PC-9 (cell line): ENCODE results near the gene PRDM12. TPM values are rescaled to one million over a fixed set of nuclear protein-coding genes. Genes with fewer than 3 reads are reported as not detected.

Experiments
- BruUV-seq: library from RNA; stranded (reverse); fragments of 400-500 nt; replicated peaks from 2 replicates; lab custom pipeline; 2021; lab: Mats Ljungman, UMichigan
- CTCF ChIA-PET: fragments of 300-600 bp; sonication (Branson Sonifier 250); formaldehyde crosslinking; loops from one replicate; lab custom pipeline; 2022; ENCODE audit warnings: antibody characterized with exemption; lab: Charles Lee
- POLR2A ChIA-PET: fragments of 300-600 bp; sonication (Branson Sonifier 250); formaldehyde crosslinking; loops from one replicate; lab custom pipeline; 2022; ENCODE audit warnings: antibody characterized with exemption; ENCODE audit not compliant: unreplicated experiment; lab: Charles Lee
- DNase-seq, 2 experiments: peaks; one replicate each; pipeline versions ENCODE4 v3.0.0 to v3.0.0-alpha.2; 2015 to 2022; ENCODE audit warnings: mixed read lengths in 1 of 2
- H2AFZ ChIP-seq: fragments of 200-600 bp; sonication (generic); 2 replicates; pipeline ENCODE4 v1.8.1; 2017; ENCODE audit warnings: antibody characterized with exemption
- H3F3A ChIP-seq: fragments of 200-600 bp; sonication (generic); 2 replicates; pipeline ENCODE4 v1.8.1; 2017; ENCODE audit warnings: antibody characterized with exemption, mild to moderate bottlenecking, low read depth; ENCODE audit not compliant: insufficient read depth
- H3K27ac ChIP-seq: fragments of 200-600 bp; sonication (generic); 2 replicates; pipeline ENCODE4 v1.6.1; 2016; ENCODE audit warnings: mixed run types
- H3K27me3 ChIP-seq: fragments of 200-600 bp; sonication (generic); 2 replicates; pipeline ENCODE4 v1.6.1; 2016; ENCODE audit warnings: low read depth, mixed run types; ENCODE audit not compliant: insufficient read depth
- H3K36me3 ChIP-seq: fragments of 200-600 bp; sonication (generic); 2 replicates; pipeline ENCODE4 v1.6.1; 2016; ENCODE audit warnings: low read depth, mixed run types
- H3K4me1 ChIP-seq: fragments of 200-600 bp; sonication (generic); replicated peaks from 2 replicates; pipeline ENCODE4 v1.6.1; 2016; ENCODE audit warnings: mixed run types; ENCODE audit not compliant: insufficient read depth
- H3K4me2 ChIP-seq: fragments of 200-600 bp; sonication (generic); 2 replicates; pipeline ENCODE4 v1.6.1; 2017; ENCODE audit warnings: mixed run types
- H3K4me3 ChIP-seq: fragments of 200-600 bp; sonication (generic); 2 replicates; pipeline ENCODE4 v1.6.1; 2016; ENCODE audit warnings: mixed run types
- H3K79me2 ChIP-seq: fragments of 200-600 bp; sonication (generic); 2 replicates; pipeline ENCODE4 v1.6.1; 2017; ENCODE audit warnings: low read depth, mixed run types
- H3K9me2 ChIP-seq: fragments of 200-600 bp; sonication (generic); 2 replicates; pipeline ENCODE4 v1.8.1; 2017; ENCODE audit warnings: mild to moderate bottlenecking; ENCODE audit not compliant: insufficient read depth
- H3K9me3 ChIP-seq: fragments of 200-600 bp; sonication (generic); 2 replicates; pipeline ENCODE4 v1.8.1; 2016; ENCODE audit warnings: low read depth; ENCODE audit not compliant: insufficient read depth
- H4K20me1 ChIP-seq: fragments of 200-600 bp; sonication (generic); 2 replicates; pipeline ENCODE4 v1.8.1; 2017; ENCODE audit not compliant: insufficient read depth
- CTCF ChIP-seq: fragments of 200-600 bp; sonication (generic); conservative IDR thresholded peaks from 2 replicates; pipeline ENCODE4 v1.6.1; 2017; ENCODE audit warnings: mixed run types, antibody characterized with exemption, mild to moderate bottlenecking, moderate library complexity
- EZH2 ChIP-seq: fragments of 200-600 bp; sonication (generic); IDR thresholded peaks from 2 replicates; pipeline ENCODE4 v1.8.0; 2017; ENCODE audit warnings: antibody characterized with exemption, low read depth
- intact Hi-C: fragments of 100-400 bp; cut with micrococcal nuclease; formaldehyde crosslinking; loops from one replicate; pipeline ENCODE4 v1.10.0; 2022; ENCODE audit not compliant: unreplicated experiment
- total RNA-seq: library from RNA; stranded (reverse); gene quantifications from 2 replicates; pipeline ENCODE4 v1.2.3, GENCODE V29; 2021

Gene PRDM12
- total RNA-seq, 1 experiment from 2014 or later: 0.46 TPM

GRCh38 chr9:130660326-130660682 lies 4.1 kb upstream of the PRDM12 start:
- Histone ChIP-seq H3K27me3 (peaks cover 21% of the 10 kb centered on the region), H3K9me2 (no peaks in the 10 kb centered on the region), H3K79me2 (no peaks in the 10 kb centered on the region), H2AFZ (no peak overlapping the region), H3F3A (no peaks in the 10 kb centered on the region), H4K20me1 (no peaks in the 10 kb centered on the region), H3K27ac (no peak overlapping the region), H3K9me3 (no peaks in the 10 kb centered on the region), H3K36me3 (no peaks in the 10 kb centered on the region), H3K4me1 (no peaks in the 10 kb centered on the region), H3K4me3 (no peak overlapping the region), H3K4me2 (no peak overlapping the region)
- TF ChIP-seq EZH2 (no peak), CTCF (no peak)
- DNase-seq: no peak
- ChIA-PET CTCF (interaction anchor here (0.6 kb wide), 1 partner anchor 146 kb away, joined by 3 read pairs; no protein-coding TSS in a partner anchor), POLR2A (no interaction called here)
- intact Hi-C loops: no loop called here
- no TSS peak for BruUV-seq

DNA sequence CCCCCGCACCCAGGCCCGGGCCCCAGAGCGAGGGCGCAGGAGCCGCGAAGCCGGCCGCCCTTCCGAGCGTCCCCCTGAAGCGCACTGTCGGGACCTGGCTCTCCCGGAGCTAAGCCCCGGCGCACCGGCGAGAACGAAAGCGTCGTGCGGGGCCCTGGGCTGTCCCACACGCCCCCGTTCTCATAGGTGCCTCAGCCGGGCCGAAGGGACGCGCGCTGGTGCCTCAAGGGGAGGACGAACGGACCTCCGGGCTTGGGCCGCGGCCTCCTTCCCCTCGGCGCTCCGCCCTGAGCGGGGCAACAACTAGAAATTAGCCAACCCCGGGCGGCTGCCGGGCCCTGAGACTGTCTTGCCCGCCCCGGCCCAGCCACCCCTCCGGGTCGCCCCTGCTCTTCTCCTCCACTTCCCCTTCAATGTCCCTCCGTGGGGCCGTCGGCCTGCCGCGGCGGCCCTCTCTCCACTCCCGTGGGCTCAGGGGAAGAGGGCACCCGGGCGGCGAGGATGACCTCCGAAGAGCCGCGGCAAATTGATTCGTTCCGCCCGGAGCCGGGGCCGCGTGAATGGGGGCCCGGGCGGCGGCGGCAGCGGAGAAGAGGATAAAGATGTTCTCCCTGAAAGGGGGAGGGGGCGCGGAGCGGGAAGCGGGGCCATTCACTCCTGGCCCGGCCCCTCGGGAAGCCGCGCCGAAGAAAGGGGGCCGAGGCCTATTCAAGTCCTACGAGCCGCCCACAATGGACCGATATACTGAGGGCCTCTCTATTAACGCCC lies 3.5 kb upstream of the PRDM12 start:
- POLR2A ChIA-PET: no interaction called here
- H3K27me3 ChIP-seq: peaks cover 26% of the 10 kb centered on the region

DNA sequence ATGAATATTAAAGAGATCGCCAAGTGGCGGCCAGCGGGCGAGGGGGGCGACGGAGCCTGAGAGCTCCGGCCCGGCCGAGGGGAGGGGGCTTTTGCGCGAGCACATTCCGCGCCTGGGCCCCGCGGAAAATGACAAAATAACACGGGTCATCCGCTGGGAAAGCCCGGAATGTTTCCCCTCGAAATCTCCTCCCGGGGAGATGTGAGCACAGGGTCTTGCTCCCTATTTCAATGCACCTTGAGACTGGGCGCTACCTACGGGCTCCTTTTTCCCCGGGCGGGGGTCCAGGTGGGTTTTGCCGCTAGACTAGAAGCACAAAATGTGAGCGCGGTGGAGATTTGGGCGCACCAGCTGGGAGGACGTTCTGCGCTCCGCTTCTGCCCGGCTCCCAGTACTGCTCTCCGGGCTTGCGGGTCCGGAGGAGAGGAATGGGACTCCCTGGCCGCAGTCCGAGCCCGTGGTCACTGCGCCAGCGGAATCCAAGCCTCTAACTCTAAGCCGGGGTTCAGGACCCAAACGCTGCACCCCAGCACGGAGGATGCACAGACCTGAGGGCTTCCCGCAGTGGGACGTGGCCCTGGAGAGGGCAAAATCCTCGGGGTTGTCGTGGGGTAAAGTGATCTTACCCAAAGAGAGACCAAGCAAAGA lies 2.8 kb upstream of the PRDM12 start:
- no peak overlapping the region for H3K4me3 ChIP-seq
- no peak overlapping the region for H2AFZ ChIP-seq
- ChIA-PET POLR2A (no interaction called here), CTCF (no interaction called here)
- no peaks in the 10 kb centered on the region for H3K79me2 ChIP-seq
- intact Hi-C loops: no loop called here
- H4K20me1 ChIP-seq: no peaks in the 10 kb centered on the region
- no peak overlapping the region for H3K4me2 ChIP-seq
- peaks cover 32% of the 10 kb centered on the region for H3K27me3 ChIP-seq
- TF ChIP-seq EZH2: no peak
- TF ChIP-seq CTCF: no peak
- no peaks in the 10 kb centered on the region for H3K36me3 ChIP-seq
- H3F3A ChIP-seq: no peaks in the 10 kb centered on the region
- no peaks in the 10 kb centered on the region for H3K9me3 ChIP-seq
- H3K4me1 ChIP-seq: no peaks in the 10 kb centered on the region
- no peak overlapping the region for H3K27ac ChIP-seq
- no TSS peak for BruUV-seq
- DNase-seq: no peak
- no peaks in the 10 kb centered on the region for H3K9me2 ChIP-seq

More for the DNA sequence above, 3.5 kb upstream of the PRDM12 start:
- no peak overlapping the region for H3K27ac ChIP-seq
- no peak overlapping the region for H2AFZ ChIP-seq
- no peaks in the 10 kb centered on the region for H3K36me3 ChIP-seq
- TF ChIP-seq EZH2: no peak
- TF ChIP-seq CTCF: no peak
- no peak for DNase-seq
- H4K20me1 ChIP-seq: no peaks in the 10 kb centered on the region
- no TSS peak for BruUV-seq
- CTCF ChIA-PET: interaction anchor here (0.6 kb wide), 1 partner anchor 145 kb away, joined by 3 read pairs; no protein-coding TSS in a partner anchor
- no peaks in the 10 kb centered on the region for H3K9me2 ChIP-seq
- H3K79me2 ChIP-seq: no peaks in the 10 kb centered on the region
- no peaks in the 10 kb centered on the region for H3K9me3 ChIP-seq
- no peaks in the 10 kb centered on the region for H3F3A ChIP-seq
- no peak overlapping the region for H3K4me2 ChIP-seq
- H3K4me3 ChIP-seq: no peak overlapping the region
- no peaks in the 10 kb centered on the region for H3K4me1 ChIP-seq
- intact Hi-C loops: no loop called here
